IPS-11a (cell line): Measurements from ENCODE around the gene LRBA.

Experiments used
- H3K4me3 ChIP-seq: one replicate; pipeline ENCODE4 v1.5.1; 2013; ENCODE audit warnings: low read depth, low read length, control low read depth

The LRBA gene

GRCh38 chr4:150593996-150594395 is 421.1 kb downstream of the LRBA start:
- H3K4me3 ChIP-seq, result no peak overlapping the region

- no peak overlapping the region for H3K4me3 ChIP-seq
Observed at GRCh38 chr4:150591904-150592303, 423.2 kb downstream of the LRBA start.

- H3K4me3 ChIP-seq, result no peak overlapping the region
Observed at GRCh38 chr4:150591406-150591805, 423.7 kb downstream of the LRBA start.

- no peak overlapping the region for H3K4me3 ChIP-seq
Observed at GRCh38 chr4:150590631-150591030, 424.5 kb downstream of the LRBA start.

GRCh38 chr4:150589157-150589556 is 425.9 kb downstream of the LRBA start:
- no peak overlapping the region for H3K4me3 ChIP-seq

- no peak overlapping the region for H3K4me3 ChIP-seq
Observed at GRCh38 chr4:150588316-150588715, 426.8 kb downstream of the LRBA start.

GRCh38 chr4:150586162-150586810 is 428.8 kb downstream of the LRBA start:
- no peak overlapping the region for H3K4me3 ChIP-seq

GRCh38 chr4:150585611-150586010 is 429.5 kb downstream of the LRBA start:
- H3K4me3 ChIP-seq, result no peak overlapping the region

GRCh38 chr4:150584111-150584915 is 430.8 kb downstream of the LRBA start:
- peak overlapping the region; percentile 52 for H3K4me3 ChIP-seq

GRCh38 chr4:150583287-150584110 is 431.6 kb downstream of the LRBA start:
- H3K4me3 ChIP-seq, result peak overlapping the region; percentile 52

- peak overlapping the region; percentile 52 for H3K4me3 ChIP-seq
Observed at GRCh38 chr4:150582873-150583286, 432.2 kb downstream of the LRBA start.

- H3K4me3 ChIP-seq, result peak within 1 kb of the TSS; percentile 52
Observed at GRCh38 chr4:150582146-150582872, 432.8 kb downstream of the LRBA start, which contains the start of gene MAB21L2. Gene MAB21L2 (plus strand): TSS chr4:150582151. CDS start chr4:150583030, 879 bp downstream.

GRCh38 chr4:150581641-150582051 is 433.4 kb downstream of the LRBA start:
- H3K4me3 ChIP-seq, result no peak overlapping the region

GRCh38 chr4:150581056-150581605 is 434.0 kb downstream of the LRBA start:
- no peak overlapping the region for H3K4me3 ChIP-seq

- no peak overlapping the region for H3K4me3 ChIP-seq
Observed at GRCh38 chr4:150580306-150580705, 434.8 kb downstream of the LRBA start.

- peak overlapping the region; percentile 46 for H3K4me3 ChIP-seq
Observed at GRCh38 chr4:150579551-150580234, 435.4 kb downstream of the LRBA start.

- H3K4me3 ChIP-seq, result peak overlapping the region; percentile 46
Observed at GRCh38 chr4:150578745-150579501, 436.2 kb downstream of the LRBA start.

GRCh38 chr4:150577796-150578195 is 437.3 kb downstream of the LRBA start:
- no peak overlapping the region for H3K4me3 ChIP-seq

- H3K4me3 ChIP-seq, result no peak overlapping the region
Observed at GRCh38 chr4:150574678-150575077, 440.4 kb downstream of the LRBA start.
